Memory B cell (primary cell): ENCODE results near the gene CD22.

ENCODE experiments used
- ATAC-seq: fragments of 150-1000 bp; cut with Tn5 transposase; 2 replicates; pipeline ENCODE4 v1.10.0; 2021; ENCODE audit warnings: low read depth, mild to moderate bottlenecking, moderate library complexity
- DNase-seq, 2 donors: peaks; one replicate each; pipeline ENCODE4 v3.0.0; 2022; ENCODE audit warnings: low spot score in 2 of 2
- H3K27ac Mint-ChIP-seq: one replicate; pipeline ENCODE4 v1.8.0; 2022; ENCODE audit warnings: mild to moderate bottlenecking, moderate library complexity, mixed read lengths
- H3K27me3 Mint-ChIP-seq: one replicate; pipeline ENCODE4 v1.8.0; 2022; ENCODE audit warnings: mixed read lengths
- H3K36me3 Mint-ChIP-seq: one replicate; pipeline ENCODE4 v1.8.0; 2022; ENCODE audit warnings: mild to moderate bottlenecking, mixed read lengths
- H3K4me1 Mint-ChIP-seq: one replicate; pipeline ENCODE4 v1.8.0; 2022; ENCODE audit warnings: mixed read lengths
- H3K4me3 Mint-ChIP-seq: one replicate; pipeline ENCODE4 v1.8.0; 2022; ENCODE audit warnings: mild to moderate bottlenecking, moderate library complexity, mixed read lengths
- H3K9me3 Mint-ChIP-seq: one replicate; pipeline ENCODE4 v1.8.0; 2022; ENCODE audit warnings: mixed read lengths

The CD22 gene

GRCh38 chr19:35292421-35293362 lies 36.3 kb upstream of the CD22 start:
- Mint-ChIP-seq H3K27me3 (peaks cover 2% of the 10 kb centered on the region), H3K36me3 (no peaks in the 10 kb centered on the region), H3K27ac (no peak overlapping the region), H3K4me1 (peaks cover 19% of the 10 kb centered on the region), H3K9me3 (no peaks in the 10 kb centered on the region), H3K4me3 (no peak overlapping the region)
- no peak for ATAC-seq
- DNase-seq: no peak

- H3K27ac Mint-ChIP-seq: no peak overlapping the region
Measured at GRCh38 chr19:35293363-35293739, 35.6 kb upstream of the CD22 start.

GRCh38 chr19:35293808-35294207 lies 35.2 kb upstream of the CD22 start:
- H3K4me3 Mint-ChIP-seq: no peak overlapping the region
- peaks cover 2% of the 10 kb centered on the region for H3K27me3 Mint-ChIP-seq
- no peak overlapping the region for H3K27ac Mint-ChIP-seq
- DNase-seq (no peak), ATAC-seq (no peak)
- no peaks in the 10 kb centered on the region for H3K9me3 Mint-ChIP-seq
- peaks cover 19% of the 10 kb centered on the region for H3K4me1 Mint-ChIP-seq
- H3K36me3 Mint-ChIP-seq: no peaks in the 10 kb centered on the region

More at GRCh38 chr19:35293363-35293739, 35.6 kb upstream of the CD22 start:
- peaks cover 19% of the 10 kb centered on the region for H3K4me1 Mint-ChIP-seq
- no peak overlapping the region for H3K4me3 Mint-ChIP-seq
- no peak for ATAC-seq
- no peak for DNase-seq
- no peaks in the 10 kb centered on the region for H3K36me3 Mint-ChIP-seq
- H3K9me3 Mint-ChIP-seq: no peaks in the 10 kb centered on the region
- H3K27me3 Mint-ChIP-seq: peaks cover 2% of the 10 kb centered on the region

- no peak overlapping the region for H3K27ac Mint-ChIP-seq
- H3K9me3 Mint-ChIP-seq: no peaks in the 10 kb centered on the region
- H3K36me3 Mint-ChIP-seq: no peaks in the 10 kb centered on the region
- H3K4me3 Mint-ChIP-seq: no peak overlapping the region
- peaks cover 19% of the 10 kb centered on the region for H3K4me1 Mint-ChIP-seq
- peaks cover 2% of the 10 kb centered on the region for H3K27me3 Mint-ChIP-seq
- DNase-seq: no peak
- no peak for ATAC-seq
Measured at GRCh38 chr19:35294328-35294727, 34.7 kb upstream of the CD22 start.

GRCh38 chr19:35294859-35295791 lies 33.9 kb upstream of the CD22 start:
- DNase-seq (no peak), ATAC-seq (no peak)
- H3K9me3 Mint-ChIP-seq: no peaks in the 10 kb centered on the region
- no peak overlapping the region for H3K27ac Mint-ChIP-seq
- H3K4me1 Mint-ChIP-seq: peaks cover 19% of the 10 kb centered on the region
- no peaks in the 10 kb centered on the region for H3K36me3 Mint-ChIP-seq
- H3K27me3 Mint-ChIP-seq: peaks cover 2% of the 10 kb centered on the region
- H3K4me3 Mint-ChIP-seq: peak overlapping the region; percentile 12

- Mint-ChIP-seq H3K9me3 (no peaks in the 10 kb centered on the region), H3K4me3 (peak overlapping the region; percentile 12)
Measured at GRCh38 chr19:35295792-35296462, 33.1 kb upstream of the CD22 start.

GRCh38 chr19:35296644-35297514 lies 32.1 kb upstream of the CD22 start:
- Mint-ChIP-seq H3K4me1 (peaks cover 13% of the 10 kb centered on the region), H3K36me3 (no peaks in the 10 kb centered on the region), H3K9me3 (no peaks in the 10 kb centered on the region), H3K4me3 (no peak overlapping the region), H3K27me3 (peaks cover 2% of the 10 kb centered on the region), H3K27ac (no peak overlapping the region)
- ATAC-seq (peak; percentile 13), DNase-seq (no peak)

More at GRCh38 chr19:35295792-35296462, 33.1 kb upstream of the CD22 start:
- no peaks in the 10 kb centered on the region for H3K36me3 Mint-ChIP-seq
- peaks cover 2% of the 10 kb centered on the region for H3K27me3 Mint-ChIP-seq
- peaks cover 19% of the 10 kb centered on the region for H3K4me1 Mint-ChIP-seq
- DNase-seq (peak in 1 of 2 donors; percentile 20), ATAC-seq (peak; percentile 81)
- no peak overlapping the region for H3K27ac Mint-ChIP-seq

GRCh38 chr19:35297515-35297848 lies 31.5 kb upstream of the CD22 start:
- Mint-ChIP-seq H3K9me3 (no peaks in the 10 kb centered on the region), H3K27ac (no peak overlapping the region), H3K4me3 (no peak overlapping the region), H3K27me3 (peaks cover 2% of the 10 kb centered on the region), H3K36me3 (no peaks in the 10 kb centered on the region), H3K4me1 (peaks cover 13% of the 10 kb centered on the region)
- ATAC-seq (no peak), DNase-seq (no peak)

- no peak for DNase-seq
- peaks cover 11% of the 10 kb centered on the region for H3K4me1 Mint-ChIP-seq
- no peak for ATAC-seq
- H3K27ac Mint-ChIP-seq: no peak overlapping the region
- peaks cover 2% of the 10 kb centered on the region for H3K27me3 Mint-ChIP-seq
- H3K36me3 Mint-ChIP-seq: no peaks in the 10 kb centered on the region
- no peak overlapping the region for H3K4me3 Mint-ChIP-seq
- H3K9me3 Mint-ChIP-seq: no peaks in the 10 kb centered on the region
Measured at GRCh38 chr19:35297922-35298321, 31.1 kb upstream of the CD22 start.

- Mint-ChIP-seq H3K4me3 (no peak overlapping the region), H3K27ac (no peak overlapping the region), H3K9me3 (no peaks in the 10 kb centered on the region), H3K27me3 (peaks cover 2% of the 10 kb centered on the region), H3K4me1 (peaks cover 9% of the 10 kb centered on the region), H3K36me3 (no peaks in the 10 kb centered on the region)
- no peak for DNase-seq
- ATAC-seq: no peak
Measured at GRCh38 chr19:35298561-35298972, 30.4 kb upstream of the CD22 start.

GRCh38 chr19:35299523-35300338 lies 29.3 kb upstream of the CD22 start:
- H3K4me1 Mint-ChIP-seq: peaks cover 9% of the 10 kb centered on the region
- H3K27ac Mint-ChIP-seq: no peak overlapping the region
- peak; percentile 19 for ATAC-seq
- H3K27me3 Mint-ChIP-seq: no peaks in the 10 kb centered on the region
- H3K4me3 Mint-ChIP-seq: no peak overlapping the region
- DNase-seq: no peak
- H3K36me3 Mint-ChIP-seq: no peaks in the 10 kb centered on the region
- H3K9me3 Mint-ChIP-seq: no peaks in the 10 kb centered on the region

- peaks cover 9% of the 10 kb centered on the region for H3K4me1 Mint-ChIP-seq
- no peaks in the 10 kb centered on the region for H3K9me3 Mint-ChIP-seq
- H3K27me3 Mint-ChIP-seq: no peaks in the 10 kb centered on the region
- DNase-seq (no peak), ATAC-seq (no peak)
- H3K27ac Mint-ChIP-seq: no peak overlapping the region
- H3K36me3 Mint-ChIP-seq: no peaks in the 10 kb centered on the region
- no peak overlapping the region for H3K4me3 Mint-ChIP-seq
Measured at GRCh38 chr19:35300339-35300649, 28.7 kb upstream of the CD22 start.
